OCI-LY7 (cell line): ENCODE measurements around the gene CDADC1. TPM values are rescaled to one million over a fixed set of nuclear protein-coding genes. Genes with fewer than 3 reads are reported as not detected.

Experiments used
- BruUV-seq: library from RNA; stranded (reverse); fragments of 400-500 nt; replicated peaks from 2 replicates; lab custom pipeline; 2021; lab: Mats Ljungman, UMichigan
- CTCF ChIA-PET: fragments of 300-600 bp; sonication (Branson Sonifier 250); formaldehyde crosslinking; loops from one replicate; lab custom pipeline; 2022; ENCODE audit warnings: antibody characterized with exemption; ENCODE audit not compliant: unreplicated experiment; lab: Charles Lee
- POLR2A ChIA-PET: fragments of 300-600 bp; sonication (Branson Sonifier 250); formaldehyde crosslinking; loops from one replicate; lab custom pipeline; 2022; ENCODE audit warnings: antibody characterized with exemption; lab: Charles Lee
- DNase-seq: peaks from one replicate; pipeline ENCODE4 v3.0.0-alpha.2; 2015; ENCODE audit warnings: low spot score
- H2AFZ ChIP-seq: fragments of 200-600 bp; sonication (generic), shearing (Covaris generic); 2 replicates; pipeline ENCODE4 v1.6.1; 2014; ENCODE audit warnings: mild to moderate bottlenecking, antibody characterized with exemption, low read length, moderate library complexity
- H3K27ac ChIP-seq: fragments of 200-600 bp; sonication (generic); 2 replicates; pipeline ENCODE4 v1.5.1; 2014; ENCODE audit warnings: mixed run types, low read depth, mild to moderate bottlenecking, moderate library complexity, low read length, inconsistent platforms; ENCODE audit not compliant: poor library complexity, severe bottlenecking
- H3K36me3 ChIP-seq: fragments of 200-600 bp; sonication (generic); 2 replicates; pipeline ENCODE4 v1.6.1; 2014; ENCODE audit warnings: mild to moderate bottlenecking, antibody characterized with exemption, low read length, moderate library complexity, mixed read lengths; ENCODE audit not compliant: insufficient read depth
- H3K4me1 ChIP-seq: fragments of 200-600 bp; sonication (generic); 2 replicates; pipeline ENCODE4 v1.5.1; 2014; ENCODE audit warnings: mild to moderate bottlenecking, low read length; ENCODE audit not compliant: insufficient read depth, poor library complexity, severe bottlenecking
- H3K4me2 ChIP-seq: fragments of 200-600 bp; sonication (generic); 2 replicates; pipeline ENCODE4 v1.6.1; 2014; ENCODE audit warnings: mild to moderate bottlenecking, low read length
- H3K4me3 ChIP-seq: fragments of 200-600 bp; sonication (generic); 2 replicates; pipeline ENCODE4 v1.5.1; 2014; ENCODE audit warnings: mild to moderate bottlenecking, low read depth, low read length; ENCODE audit not compliant: poor library complexity, severe bottlenecking
- H3K79me2 ChIP-seq: fragments of 200-600 bp; sonication (generic); 2 replicates; pipeline ENCODE4 v1.6.1; 2016; ENCODE audit warnings: low read depth, mild to moderate bottlenecking, low read length, moderate library complexity, mixed read lengths; ENCODE audit not compliant: insufficient read depth
- H3K9me2 ChIP-seq: fragments of 200-600 bp; sonication (generic); 2 replicates; pipeline ENCODE4 v1.6.1; 2016; ENCODE audit warnings: mild to moderate bottlenecking, low read length, mixed read lengths; ENCODE audit not compliant: insufficient read depth
- H3K9me3 ChIP-seq: fragments of 200-600 bp; sonication (generic); 2 replicates; pipeline ENCODE4 v1.6.1; 2014; ENCODE audit warnings: mild to moderate bottlenecking, mixed run types, low read length, mixed read lengths
- H4K20me1 ChIP-seq: fragments of 200-600 bp; sonication (generic); 2 replicates; pipeline ENCODE4 v1.6.1; 2014; ENCODE audit warnings: mild to moderate bottlenecking, antibody characterized with exemption, low read length, moderate library complexity, mixed read lengths; ENCODE audit not compliant: insufficient read depth
- EZH2phosphoT487 ChIP-seq: fragments of 200-600 bp; sonication (generic); IDR thresholded peaks from 2 replicates; pipeline ENCODE4 v1.6.1; 2018; ENCODE audit warnings: low read depth, borderline replicate concordance, mild to moderate bottlenecking, mixed run types, antibody characterized with exemption, low read length, moderate library complexity, mixed read lengths
- intact Hi-C: fragments of 100-400 bp; cut with micrococcal nuclease; formaldehyde crosslinking; loops from one replicate; pipeline ENCODE4 v1.10.0; 2022; ENCODE audit not compliant: unreplicated experiment
- total RNA-seq, 2 experiments: library from RNA; depleted of rRNA in 1 of 2; stranded (reverse); fragments of >200 nt in 1 of 2; shearing (Covaris generic) in 1 of 2; gene quantifications; 2 replicates each; pipeline ENCODE4 v1.2.3, GENCODE V29; 2014 to 2022
- TF ChIP-seq, protein P1 (sequence below): fragments of 200-600 bp; sonication (generic); conservative IDR thresholded peaks from 2 replicates; pipeline ENCODE4 v1.5.1; 2014; ENCODE audit warnings: mild to moderate bottlenecking, antibody characterized with exemption, low read length, moderate library complexity, mixed read lengths

CDADC1 gene
- total RNA-seq, 2 experiments from 2014 or later: 9.1 to 12.5 TPM

DNA sequence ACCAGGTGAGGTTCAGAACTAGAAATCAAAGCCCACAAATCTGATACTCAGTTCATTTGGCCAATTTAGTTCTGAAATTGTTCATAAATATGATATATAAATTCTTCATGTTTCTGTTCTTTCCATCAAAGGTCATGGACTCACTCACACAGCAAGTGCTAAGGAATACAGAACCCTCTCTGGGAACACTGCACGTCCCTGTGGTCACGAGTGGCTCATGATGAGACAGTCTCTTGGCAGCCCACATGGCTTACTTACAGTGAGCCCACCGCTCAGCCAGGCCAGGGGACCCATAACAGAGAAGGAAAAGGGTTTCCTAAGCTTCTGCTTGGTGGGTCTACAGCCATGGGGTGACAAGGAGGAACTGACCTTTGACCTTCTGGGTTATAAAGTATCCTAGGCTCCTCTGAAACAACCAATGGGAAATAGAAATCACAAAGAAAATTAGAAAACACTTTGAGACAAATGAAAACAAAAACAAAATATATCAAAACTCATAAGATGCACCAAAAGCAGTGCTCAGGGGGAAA, 67.4 kb downstream of the CDADC1 start:
- no peaks in the 10 kb centered on the region for H4K20me1 ChIP-seq
- H3K4me3 ChIP-seq: no peak overlapping the region
- no peak overlapping the region for H2AFZ ChIP-seq
- POLR2A ChIA-PET: interaction anchor here (0.6 to 1.3 kb wide), 2 partner anchors 9 to 31 kb away, joined by 3 read pairs; no protein-coding TSS in a partner anchor
- H3K79me2 ChIP-seq: no peaks in the 10 kb centered on the region
- H3K4me1 ChIP-seq: peaks cover 10% of the 10 kb centered on the region
- no peaks in the 10 kb centered on the region for H3K9me3 ChIP-seq
- no peak for TF ChIP-seq EZH2phosphoT487
- TF ChIP-seq, protein P1, sequence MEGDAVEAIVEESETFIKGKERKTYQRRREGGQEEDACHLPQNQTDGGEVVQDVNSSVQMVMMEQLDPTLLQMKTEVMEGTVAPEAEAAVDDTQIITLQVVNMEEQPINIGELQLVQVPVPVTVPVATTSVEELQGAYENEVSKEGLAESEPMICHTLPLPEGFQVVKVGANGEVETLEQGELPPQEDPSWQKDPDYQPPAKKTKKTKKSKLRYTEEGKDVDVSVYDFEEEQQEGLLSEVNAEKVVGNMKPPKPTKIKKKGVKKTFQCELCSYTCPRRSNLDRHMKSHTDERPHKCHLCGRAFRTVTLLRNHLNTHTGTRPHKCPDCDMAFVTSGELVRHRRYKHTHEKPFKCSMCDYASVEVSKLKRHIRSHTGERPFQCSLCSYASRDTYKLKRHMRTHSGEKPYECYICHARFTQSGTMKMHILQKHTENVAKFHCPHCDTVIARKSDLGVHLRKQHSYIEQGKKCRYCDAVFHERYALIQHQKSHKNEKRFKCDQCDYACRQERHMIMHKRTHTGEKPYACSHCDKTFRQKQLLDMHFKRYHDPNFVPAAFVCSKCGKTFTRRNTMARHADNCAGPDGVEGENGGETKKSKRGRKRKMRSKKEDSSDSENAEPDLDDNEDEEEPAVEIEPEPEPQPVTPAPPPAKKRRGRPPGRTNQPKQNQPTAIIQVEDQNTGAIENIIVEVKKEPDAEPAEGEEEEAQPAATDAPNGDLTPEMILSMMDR: no peak
- no TSS peak for BruUV-seq
- no peak overlapping the region for H3K27ac ChIP-seq
- peaks cover 58% of the 10 kb centered on the region for H3K36me3 ChIP-seq
- intact Hi-C loops: no loop called here
- CTCF ChIA-PET: no interaction called here
- no peak for DNase-seq
- H3K9me2 ChIP-seq: no peaks in the 10 kb centered on the region
- no peak overlapping the region for H3K4me2 ChIP-seq

DNA sequence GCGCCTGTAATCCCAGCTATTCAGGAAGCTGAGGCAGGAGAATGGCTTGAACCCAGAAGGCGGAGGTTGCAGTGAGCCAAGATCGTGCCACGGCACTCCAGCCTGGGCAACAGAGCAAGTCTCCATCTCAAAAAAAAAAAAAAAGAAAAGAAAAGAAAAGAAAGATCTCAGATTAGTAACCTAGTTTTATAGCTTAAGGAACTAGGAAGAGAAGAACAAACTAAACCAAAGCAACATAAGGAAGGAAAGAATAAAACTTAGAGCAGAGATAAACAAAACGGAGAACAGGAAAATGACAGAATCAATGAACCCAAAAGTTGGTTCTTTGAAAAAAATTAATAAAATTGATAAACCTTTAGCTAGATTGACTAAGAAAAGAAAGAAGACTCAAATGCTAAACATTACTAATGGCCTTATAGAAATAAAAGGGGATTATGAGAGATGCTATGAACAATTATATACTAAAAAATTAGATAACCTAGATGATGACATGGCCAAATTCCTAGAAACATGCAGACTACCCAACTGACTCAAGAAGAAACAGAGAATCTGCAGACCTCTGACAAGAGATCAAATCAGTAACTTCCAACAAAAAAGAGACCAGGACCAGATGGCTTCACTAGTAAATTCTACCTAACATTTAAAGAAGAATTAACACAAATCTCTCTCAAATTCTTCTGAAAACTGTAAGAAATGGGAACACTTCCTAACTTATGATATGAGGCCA, 68.2 kb downstream of the CDADC1 start:
- H3K4me3 ChIP-seq: no peak overlapping the region
- ChIA-PET CTCF (no interaction called here), POLR2A (interaction anchor here (0.6 to 1.3 kb wide), 4 partner anchors 10 to 372 kb away, joined by 3 read pairs; no protein-coding TSS in a partner anchor)
- H3K79me2 ChIP-seq: no peaks in the 10 kb centered on the region
- no peaks in the 10 kb centered on the region for H3K9me3 ChIP-seq
- no peak overlapping the region for H2AFZ ChIP-seq
- H3K4me1 ChIP-seq: peaks cover 18% of the 10 kb centered on the region
- no peaks in the 10 kb centered on the region for H4K20me1 ChIP-seq
- TF ChIP-seq, protein P1: no peak
- no peak for TF ChIP-seq EZH2phosphoT487
- intact Hi-C loops: no loop called here
- no peak for DNase-seq
- no peak overlapping the region for H3K4me2 ChIP-seq
- H3K9me2 ChIP-seq: no peaks in the 10 kb centered on the region
- no peak overlapping the region for H3K27ac ChIP-seq
- BruUV-seq: no TSS peak
- peaks cover 50% of the 10 kb centered on the region for H3K36me3 ChIP-seq

DNA sequence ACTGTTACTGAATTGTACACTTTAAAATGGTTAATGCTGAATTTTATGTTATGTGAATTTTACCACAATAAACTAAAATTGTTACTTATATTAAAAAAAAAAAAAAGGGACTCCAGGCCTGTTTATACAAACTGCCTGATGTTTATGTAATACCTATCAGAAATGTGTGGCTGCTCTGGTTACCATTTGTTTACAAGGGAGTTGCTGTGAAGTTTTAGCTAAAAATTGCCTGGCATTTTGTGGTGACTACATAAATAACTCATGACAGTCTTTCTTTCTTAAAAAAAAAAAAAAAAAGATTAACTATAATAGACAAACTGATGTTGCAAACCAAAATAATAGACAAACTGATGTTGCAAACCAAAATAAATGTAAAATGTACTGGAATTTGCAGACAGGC, 71.8 kb downstream of the CDADC1 start:
- DNase-seq: no peak
- Histone ChIP-seq H3K9me3 (no peaks in the 10 kb centered on the region), H3K4me1 (peaks cover 25% of the 10 kb centered on the region), H3K4me3 (peak overlapping the region; percentile 7), H3K9me2 (no peaks in the 10 kb centered on the region), H4K20me1 (no peaks in the 10 kb centered on the region), H3K79me2 (no peaks in the 10 kb centered on the region), H3K36me3 (peaks cover 46% of the 10 kb centered on the region), H2AFZ (peak overlapping the region; percentile 23; the same call in 1 of the 2 replicates), H3K27ac (peak overlapping the region; percentile 42), H3K4me2 (peak overlapping the region; percentile 54)
- no TSS peak for BruUV-seq
- no peak for TF ChIP-seq EZH2phosphoT487
- TF ChIP-seq, protein P1: no peak
- ChIA-PET POLR2A (interaction anchor here (0.6 to 0.7 kb wide), 4 partner anchors 9 to 559 kb away, joined by 3 to 7 read pairs (median 4); partner anchors contain the start of genes CAB39L and SETDB2), CTCF (no interaction called here)
- intact Hi-C loops: no loop called here
